HG03039 (cell line): ENCODE data around the gene OXER1.

ENCODE experiments used
- ATAC-seq: cut with Tn5 transposase; IDR thresholded peaks from one replicate; pipeline ENCODE4 v1.9.1; 2021; ENCODE audit warnings: mild to moderate bottlenecking, moderate library complexity; ENCODE audit not compliant: unreplicated experiment

The OXER1 gene

GRCh38 chr2:42770288-42771131 is 6.6 kb upstream of the OXER1 start:
- ATAC-seq = no peak

- ATAC-seq = no peak
Measured at GRCh38 chr2:42769583-42770287, 5.8 kb upstream of the OXER1 start.

GRCh38 chr2:42768706-42769256 is 4.8 kb upstream of the OXER1 start:
- no peak for ATAC-seq

GRCh38 chr2:42767899-42768705 is 4.2 kb upstream of the OXER1 start:
- ATAC-seq = no peak

GRCh38 chr2:42767080-42767898 is 3.4 kb upstream of the OXER1 start:
- no peak for ATAC-seq

- no peak for ATAC-seq
Measured at GRCh38 chr2:42765686-42766085, 1.8 kb upstream of the OXER1 start.

- ATAC-seq = no peak
Measured at GRCh38 chr2:42764901-42765300, 966 bp upstream of the OXER1 start.

- ATAC-seq = no peak
Measured at GRCh38 chr2:42762823-42763804, 821 bp downstream of the OXER1 start.

- no peak for ATAC-seq
Measured at GRCh38 chr2:42762155-42762554, 1.8 kb downstream of the OXER1 start.

- ATAC-seq = no peak
Measured at GRCh38 chr2:42761554-42761953, 2.4 kb downstream of the OXER1 start.

- ATAC-seq = no peak
Measured at GRCh38 chr2:42758751-42759150, 5.2 kb downstream of the OXER1 start.

GRCh38 chr2:42757981-42758740 is 5.8 kb downstream of the OXER1 start:
- no peak for ATAC-seq

GRCh38 chr2:42756966-42757513 is 6.9 kb downstream of the OXER1 start:
- ATAC-seq = no peak

GRCh38 chr2:42756150-42756775 is 7.7 kb downstream of the OXER1 start:
- no peak for ATAC-seq

GRCh38 chr2:42755191-42755880 is 8.6 kb downstream of the OXER1 start:
- no peak for ATAC-seq

- no peak for ATAC-seq
Measured at GRCh38 chr2:42754776-42755140, 9.2 kb downstream of the OXER1 start.
